Gastroesophageal sphincter (tissue), 3 donors: Measurements from ENCODE around the gene ANGPT4.

Source experiments
- POLR2A ChIP-seq, 2 donors: fragments of 450-650 bp; IDR thresholded peaks; one replicate each; pipeline ENCODE4 v1.6.1; 2017; ENCODE audit warnings: antibody characterized with exemption in 2 of 2, mild to moderate bottlenecking in 2 of 2, moderate library complexity in 1 of 2
- TF ChIP-seq, protein P1 (sequence below), 4 experiments: fragments of 200-600 bp in 2 of 4; fragments of 450-650 bp in 2 of 4; sonication (generic) in 1 of 4; IDR thresholded peaks; one replicate each; pipeline ENCODE4 v1.5.1; 2017 to 2019; ENCODE audit warnings: antibody characterized with exemption in 4 of 4, mild to moderate bottlenecking in 2 of 4, moderate library complexity in 2 of 4

DNA sequence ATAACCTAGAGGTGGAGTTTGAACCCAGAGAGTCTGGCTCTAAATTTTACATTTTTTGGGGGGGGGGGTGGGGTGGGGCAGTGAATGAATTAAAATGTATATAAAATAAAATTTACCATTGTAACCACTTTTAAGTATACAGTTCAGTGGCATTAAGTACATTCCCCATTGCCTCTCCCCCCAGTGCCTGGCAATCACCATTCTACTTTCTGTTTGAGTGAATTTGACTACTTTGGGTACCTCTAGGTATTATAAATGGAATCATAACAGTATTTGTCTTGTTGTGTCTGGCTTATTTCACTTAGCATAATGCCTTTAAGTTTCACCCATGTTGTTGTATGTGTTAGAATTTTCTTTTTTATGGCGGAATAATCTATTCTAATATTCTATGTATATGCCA, 79.9 kb downstream of the ANGPT4 start:
- TF ChIP-seq, protein P1, sequence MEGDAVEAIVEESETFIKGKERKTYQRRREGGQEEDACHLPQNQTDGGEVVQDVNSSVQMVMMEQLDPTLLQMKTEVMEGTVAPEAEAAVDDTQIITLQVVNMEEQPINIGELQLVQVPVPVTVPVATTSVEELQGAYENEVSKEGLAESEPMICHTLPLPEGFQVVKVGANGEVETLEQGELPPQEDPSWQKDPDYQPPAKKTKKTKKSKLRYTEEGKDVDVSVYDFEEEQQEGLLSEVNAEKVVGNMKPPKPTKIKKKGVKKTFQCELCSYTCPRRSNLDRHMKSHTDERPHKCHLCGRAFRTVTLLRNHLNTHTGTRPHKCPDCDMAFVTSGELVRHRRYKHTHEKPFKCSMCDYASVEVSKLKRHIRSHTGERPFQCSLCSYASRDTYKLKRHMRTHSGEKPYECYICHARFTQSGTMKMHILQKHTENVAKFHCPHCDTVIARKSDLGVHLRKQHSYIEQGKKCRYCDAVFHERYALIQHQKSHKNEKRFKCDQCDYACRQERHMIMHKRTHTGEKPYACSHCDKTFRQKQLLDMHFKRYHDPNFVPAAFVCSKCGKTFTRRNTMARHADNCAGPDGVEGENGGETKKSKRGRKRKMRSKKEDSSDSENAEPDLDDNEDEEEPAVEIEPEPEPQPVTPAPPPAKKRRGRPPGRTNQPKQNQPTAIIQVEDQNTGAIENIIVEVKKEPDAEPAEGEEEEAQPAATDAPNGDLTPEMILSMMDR (IDR thresholded peaks at IDR 0.05): no peak
- no peak for TF ChIP-seq POLR2A (IDR thresholded peaks at IDR 0.05)
